Neural progenitor cell (in vitro differentiated cells): ENCODE measurements around the gene NAA40. TPM values are rescaled to one million over a fixed set of nuclear protein-coding genes. Genes with fewer than 3 reads are reported as not detected.

Experiments used
- DNase-seq: peaks from one replicate; pipeline ENCODE4 v3.0.0-alpha.2; 2016; ENCODE audit warnings: low spot score
- H2AFZ ChIP-seq: fragments of 200-600 bp; sonication (generic); replicated peaks from 2 replicates; pipeline ENCODE4 v1.6.1; 2016; ENCODE audit warnings: antibody characterized with exemption
- H3F3A ChIP-seq: fragments of 200-600 bp; sonication (generic); 2 replicates; pipeline ENCODE4 v1.6.1; 2016; ENCODE audit warnings: antibody characterized with exemption, low read depth
- H3K27ac ChIP-seq: fragments of 200-600 bp; sonication (generic); 2 replicates; pipeline ENCODE4 v1.5.1; 2016; ENCODE audit warnings: mild to moderate bottlenecking
- H3K27me3 ChIP-seq: fragments of 200-600 bp; sonication (generic); 2 replicates; pipeline ENCODE4 v1.6.1; 2016; ENCODE audit warnings: mild to moderate bottlenecking, moderate library complexity
- H3K36me3 ChIP-seq: fragments of 200-600 bp; sonication (generic); 2 replicates; pipeline ENCODE4 v1.5.1; 2016
- H3K4me1 ChIP-seq: fragments of 200-600 bp; sonication (generic); 2 replicates; pipeline ENCODE4 v1.6.1; 2016; ENCODE audit warnings: mixed run types
- H3K4me2 ChIP-seq: fragments of 200-600 bp; sonication (generic); 2 replicates; pipeline ENCODE4 v1.6.1; 2016
- H3K4me3 ChIP-seq: fragments of 200-600 bp; sonication (generic); 2 replicates; pipeline ENCODE4 v1.5.1; 2016
- H3K79me2 ChIP-seq: fragments of 200-600 bp; sonication (generic); 2 replicates; pipeline ENCODE4 v1.6.1; 2016; ENCODE audit warnings: low read depth
- H3K9ac ChIP-seq: fragments of 200-600 bp; sonication (generic); 2 replicates; pipeline ENCODE4 v1.6.1; 2016
- H3K9me3 ChIP-seq: fragments of 200-600 bp; sonication (generic); 2 replicates; pipeline ENCODE4 v1.5.1; 2016; ENCODE audit warnings: low read depth
- H4K20me1 ChIP-seq: fragments of 200-600 bp; sonication (generic); 2 replicates; pipeline ENCODE4 v1.6.1; 2016; ENCODE audit warnings: low read depth
- H3K27ac Mint-ChIP-seq: 3 replicates; pipeline ENCODE4 v1.8.0; 2021; ENCODE audit warnings: mixed read lengths
- H3K27me3 Mint-ChIP-seq: 2 replicates; pipeline ENCODE4 v1.8.0; 2022; ENCODE audit warnings: low read depth, mild to moderate bottlenecking, inconsistent platforms, moderate library complexity, mixed read lengths; ENCODE audit not compliant: insufficient read depth
- H3K36me3 Mint-ChIP-seq: 3 replicates; pipeline ENCODE4 v1.8.0; 2021; ENCODE audit warnings: mixed read lengths
- H3K4me1 Mint-ChIP-seq: 3 replicates; pipeline ENCODE4 v1.8.0; 2021; ENCODE audit warnings: mixed read lengths
- H3K4me3 Mint-ChIP-seq: 3 replicates; pipeline ENCODE4 v1.8.0; 2021; ENCODE audit warnings: mild to moderate bottlenecking, moderate library complexity, mixed read lengths
- H3K9me3 Mint-ChIP-seq: 3 replicates; pipeline ENCODE4 v1.8.0; 2020; ENCODE audit warnings: mixed read lengths
- CTCF ChIP-seq: fragments of 200-600 bp; sonication (generic); IDR thresholded peaks from 2 replicates; pipeline ENCODE4 v1.5.1; 2017; ENCODE audit warnings: antibody characterized with exemption, mild to moderate bottlenecking
- EZH2 ChIP-seq: fragments of 200-600 bp; sonication (generic); IDR thresholded peaks from 2 replicates; pipeline ENCODE4 v1.6.1; 2017; ENCODE audit warnings: antibody characterized with exemption, mild to moderate bottlenecking, moderate library complexity
- EZH2phosphoT487 ChIP-seq: fragments of 200-600 bp; sonication (generic); IDR thresholded peaks from 2 replicates; pipeline ENCODE4 v1.6.1; 2017; ENCODE audit warnings: antibody characterized with exemption
- total RNA-seq: library from RNA; depleted of rRNA; stranded (reverse); fragments of >200 nt; gene quantifications from 2 replicates; pipeline ENCODE4 v1.2.3, GENCODE V29; 2015; ENCODE audit warnings: low replicate concordance

Gene NAA40
- total RNA-seq, 1 donor from 2014 or later = 38.7 TPM

DNA sequence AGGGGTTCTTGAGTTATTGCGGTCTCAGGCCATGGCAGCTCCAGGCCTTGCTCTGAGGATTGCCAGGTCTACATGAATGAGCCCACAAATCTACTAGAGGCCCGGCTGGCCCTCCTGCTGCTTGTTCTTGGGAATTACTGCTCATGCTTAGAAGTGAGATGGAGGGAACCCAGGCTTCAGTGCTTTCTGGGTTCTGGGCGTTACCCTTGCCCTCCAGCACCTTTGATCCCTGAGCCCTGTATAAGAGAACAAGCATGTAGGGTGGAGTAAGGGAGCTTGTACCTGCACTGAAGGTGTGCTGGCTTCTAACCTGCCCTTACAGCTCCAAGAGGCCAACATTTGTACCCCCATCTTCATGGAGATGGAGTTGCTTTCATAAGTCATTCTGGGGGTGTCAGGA is 4.0 kb downstream of the NAA40 start:
- Histone ChIP-seq H3K79me2 (peaks cover 66% of the 10 kb centered on the region), H3K9ac (no peak overlapping the region)
- H3K27ac Mint-ChIP-seq = no peak overlapping the region

DNA sequence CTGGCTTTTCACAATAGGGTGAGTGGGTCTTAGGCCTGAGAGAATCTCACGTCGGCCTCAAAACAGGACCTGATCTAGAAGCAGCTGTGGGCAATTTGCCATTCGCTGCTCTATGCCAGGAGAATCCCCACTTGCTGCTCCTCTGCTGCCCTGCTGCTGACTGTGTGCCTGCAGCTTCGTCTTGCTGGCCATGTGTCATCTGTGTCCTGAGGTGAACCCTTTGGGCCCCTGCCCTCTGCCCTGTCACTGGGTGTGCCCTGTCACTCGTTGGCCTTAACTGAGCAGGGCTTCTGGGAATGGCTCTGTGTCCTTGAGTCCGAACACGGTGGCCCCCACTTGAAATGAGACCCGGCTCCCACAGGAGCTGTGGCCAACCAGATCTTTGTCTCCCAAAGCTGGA is 6.2 kb downstream of the NAA40 start:
- H3K36me3 ChIP-seq = no peaks in the 10 kb centered on the region
- H3K9me3 Mint-ChIP-seq = no peaks in the 10 kb centered on the region
- no peaks in the 10 kb centered on the region for H3K27me3 ChIP-seq
- H2AFZ ChIP-seq = no peak overlapping the region
- peaks cover 55% of the 10 kb centered on the region for H3K79me2 ChIP-seq
- H3K9me3 ChIP-seq = no peaks in the 10 kb centered on the region
- no peak overlapping the region for H3K4me3 Mint-ChIP-seq
- H3K4me2 ChIP-seq = no peak overlapping the region
- no peak for DNase-seq
- H3K4me1 Mint-ChIP-seq = peaks cover 32% of the 10 kb centered on the region
- H3K4me3 ChIP-seq = no peak overlapping the region
- H3F3A ChIP-seq = peaks cover 16% of the 10 kb centered on the region
- TF ChIP-seq CTCF = no peak
- TF ChIP-seq EZH2phosphoT487 = no peak
- TF ChIP-seq EZH2 = no peak
- H4K20me1 ChIP-seq = peaks cover 56% of the 10 kb centered on the region
- peaks cover 3% of the 10 kb centered on the region for H3K36me3 Mint-ChIP-seq
- peaks cover 7% of the 10 kb centered on the region for H3K27me3 Mint-ChIP-seq
- no peak overlapping the region for H3K27ac Mint-ChIP-seq
- peak overlapping the region; percentile 49 for H3K9ac ChIP-seq
- H3K27ac ChIP-seq = peak overlapping the region; percentile 53
- no peaks in the 10 kb centered on the region for H3K4me1 ChIP-seq

More for the DNA sequence above, 4.0 kb downstream of the NAA40 start:
- H3K9me3 ChIP-seq = no peaks in the 10 kb centered on the region
- no peaks in the 10 kb centered on the region for H3K36me3 ChIP-seq
- peaks cover 10% of the 10 kb centered on the region for H3K27me3 Mint-ChIP-seq
- no peak overlapping the region for H3K4me2 ChIP-seq
- H3K36me3 Mint-ChIP-seq = peaks cover 3% of the 10 kb centered on the region
- TF ChIP-seq EZH2phosphoT487 = no peak
- TF ChIP-seq CTCF = no peak
- no peak for TF ChIP-seq EZH2
- no peak overlapping the region for H2AFZ ChIP-seq
- H3K4me3 Mint-ChIP-seq = no peak overlapping the region
- H4K20me1 ChIP-seq = peaks cover 56% of the 10 kb centered on the region
- peak overlapping the region; percentile 46 for H3K27ac ChIP-seq
- H3K4me1 Mint-ChIP-seq = peaks cover 42% of the 10 kb centered on the region
- H3K9me3 Mint-ChIP-seq = no peaks in the 10 kb centered on the region
- H3K27me3 ChIP-seq = no peaks in the 10 kb centered on the region
- H3F3A ChIP-seq = peaks cover 29% of the 10 kb centered on the region
- H3K4me1 ChIP-seq = no peaks in the 10 kb centered on the region
- H3K4me3 ChIP-seq = no peak overlapping the region
- DNase-seq = no peak

DNA sequence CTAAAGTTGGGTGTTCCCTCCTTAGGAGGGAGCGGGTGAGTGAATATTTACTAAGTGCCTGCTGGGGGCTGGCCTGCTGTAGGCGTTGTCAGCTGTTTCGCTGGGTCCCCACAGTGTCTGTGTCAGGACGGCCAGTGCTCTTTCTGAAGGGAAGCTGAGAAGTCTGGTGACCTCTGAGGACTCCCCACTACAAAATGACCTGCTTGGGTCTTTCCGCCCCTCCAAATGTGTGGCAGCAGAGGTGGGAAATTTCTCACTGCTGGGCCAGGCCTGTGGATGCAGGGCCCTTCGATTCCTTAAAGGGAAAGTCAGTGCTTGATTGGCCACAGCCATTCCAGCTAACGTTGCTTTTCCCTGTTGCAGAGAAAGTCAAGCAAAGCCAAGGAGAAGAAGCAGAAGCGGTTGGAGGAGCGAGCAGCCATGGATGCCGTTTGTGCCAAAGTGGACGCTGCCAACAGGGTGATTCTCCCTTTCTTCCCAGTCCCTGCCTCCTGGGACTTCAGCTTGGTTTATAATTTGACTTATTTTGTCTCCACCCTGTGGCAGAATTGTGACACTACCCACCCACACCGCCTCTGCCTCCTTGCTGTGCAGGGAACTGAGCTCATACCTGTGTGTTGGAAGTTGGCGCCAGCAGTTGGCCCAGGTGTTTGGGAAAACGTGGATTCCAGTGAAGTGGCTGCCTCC is 6.8 kb downstream of the NAA40 start:
- Histone ChIP-seq H3K36me3 (no peaks in the 10 kb centered on the region), H3K4me3 (no peak overlapping the region), H3K9me3 (no peaks in the 10 kb centered on the region), H3K4me2 (no peak overlapping the region), H2AFZ (no peak overlapping the region), H3K4me1 (no peaks in the 10 kb centered on the region), H3F3A (peaks cover 12% of the 10 kb centered on the region), H3K27ac (peak overlapping the region; percentile 53), H4K20me1 (peaks cover 51% of the 10 kb centered on the region), H3K9ac (peak overlapping the region; percentile 49), H3K27me3 (no peaks in the 10 kb centered on the region), H3K79me2 (peaks cover 48% of the 10 kb centered on the region)
- Mint-ChIP-seq H3K27me3 (peaks cover 5% of the 10 kb centered on the region), H3K4me1 (peaks cover 26% of the 10 kb centered on the region), H3K9me3 (no peaks in the 10 kb centered on the region), H3K27ac (no peak overlapping the region), H3K4me3 (peak overlapping the region; percentile 48), H3K36me3 (peaks cover 3% of the 10 kb centered on the region)
- TF ChIP-seq EZH2 = no peak
- peak; percentile 68 for TF ChIP-seq CTCF
- peak; percentile 70 for DNase-seq
